HepG2 (cell line): ENCODE data around the gene CYBB. TPM values are rescaled to one million over a fixed set of nuclear protein-coding genes. Genes with fewer than 3 reads are reported as not detected.

Experiments used
- ARID4A ChIP-seq: sonication (generic); formaldehyde crosslinking; IDR thresholded peaks from 2 replicates; pipeline ENCODE4 v1.5.0; 2020; ENCODE audit warnings: mild to moderate bottlenecking, missing genetic modification reagents, borderline replicate concordance
- CEBPB ChIP-seq: IDR thresholded peaks from 2 replicates; pipeline ENCODE4 v1.6.1; 2011; ENCODE audit warnings: low read depth, low read length, improper control_type of control experiment, borderline replicate concordance
- CEBPG ChIP-seq: IDR thresholded peaks from 2 replicates; pipeline ENCODE4 v1.6.1; 2016
- FOSL2 ChIP-seq: sonication (generic); formaldehyde crosslinking; IDR thresholded peaks from 2 replicates; pipeline ENCODE4 v1.4.0; 2020; ENCODE audit warnings: missing genetic modification reagents
- GATAD1 ChIP-seq: IDR thresholded peaks from 2 replicates; pipeline ENCODE4 v1.6.1; 2016; ENCODE audit warnings: missing genetic modification reagents, missing compliant biosample characterization
- IRF9 ChIP-seq: sonication (generic); formaldehyde crosslinking; IDR thresholded peaks from 2 replicates; pipeline ENCODE4 v1.8.0; 2022; ENCODE audit warnings: missing genetic modification reagents, mild to moderate bottlenecking, borderline replicate concordance
- MED13 ChIP-seq: sonication (generic); formaldehyde crosslinking; IDR thresholded peaks from 2 replicates; pipeline ENCODE4 v1.5.0; 2020; ENCODE audit warnings: missing genetic modification reagents
- PHF8 ChIP-seq: sonication (generic); formaldehyde crosslinking; IDR thresholded peaks from 2 replicates; pipeline ENCODE4 v1.5.0; 2020; ENCODE audit warnings: missing genetic modification reagents
- POLR2A ChIP-seq, 2 experiments: IDR thresholded peaks; 2 replicates each; pipeline ENCODE4 v1.6.1; 2011; ENCODE audit warnings: low read depth in 2 of 2, low read length in 2 of 2, mild to moderate bottlenecking in 1 of 2, moderate library complexity in 1 of 2; ENCODE audit not compliant: insufficient read depth in 1 of 2
- SALL1 ChIP-seq: sonication (generic); formaldehyde crosslinking; IDR thresholded peaks from 2 replicates; pipeline ENCODE4 v1.8.0; 2022; ENCODE audit warnings: mild to moderate bottlenecking, missing genetic modification reagents
- SOX6 ChIP-seq, 2 experiments: fragments of 450-650 bp in 1 of 2; sonication (generic) in 1 of 2; formaldehyde crosslinking in 1 of 2; IDR thresholded peaks; 2 replicates each; pipeline versions ENCODE4 v1.4.0 to v1.6.1; 2017 to 2020; ENCODE audit warnings: antibody characterized with exemption in 1 of 2, mild to moderate bottlenecking in 1 of 2, missing genetic modification reagents in 1 of 2
- SP4 ChIP-seq: sonication (generic); formaldehyde crosslinking; IDR thresholded peaks from 2 replicates; pipeline ENCODE4 v1.8.1; 2023; ENCODE audit warnings: mild to moderate bottlenecking, missing genetic modification reagents
- THAP11 ChIP-seq: IDR thresholded peaks from 2 replicates; pipeline ENCODE4 v1.6.1; 2016; ENCODE audit warnings: missing biosample characterization, missing genetic modification reagents
- ZMYM2 ChIP-seq: sonication (generic); formaldehyde crosslinking; IDR thresholded peaks from 2 replicates; pipeline ENCODE4 v1.8.0; 2022; ENCODE audit warnings: mild to moderate bottlenecking, missing genetic modification reagents
- ZNF143 ChIP-seq: sonication (generic); formaldehyde crosslinking; IDR thresholded peaks from 2 replicates; pipeline ENCODE4 v1.4.0; 2020; ENCODE audit warnings: missing genetic modification reagents
- polyA plus RNA-seq, 8 experiments: library from polyadenylated mRNA; depleted of rRNA in 3 of 8; stranded (reverse) in 7 of 8; unstranded in 1 of 8; fragments of >200 nt; fragmentation: Illumina TruSeq in 4 of 8; extraction: Trizol in 4 of 8; gene quantifications; 2 replicates each; pipeline versions ENCODE4 v1.2.1 to v1.2.3, GENCODE V29; 2011 to 2016; ENCODE audit warnings: low read depth in 4 of 8, missing spikeins in 1 of 8, mixed read lengths in 1 of 8; ENCODE audit not compliant: insufficient read depth in 1 of 8
- total RNA-seq, 5 experiments: library from RNA; depleted of rRNA; stranded (reverse); fragments of >200 nt; fragmentation: Illumina TruSeq; extraction: Trizol; gene quantifications; 2 replicates each; pipeline ENCODE4 v1.2.3, GENCODE V29; 2016; ENCODE audit warnings: low read depth in 1 of 5
- TF ChIP-seq, protein P1 (sequence below): sonication (generic); formaldehyde crosslinking; IDR thresholded peaks from 2 replicates; pipeline ENCODE4 v1.5.0; 2020; ENCODE audit warnings: mild to moderate bottlenecking, missing genetic modification reagents, borderline replicate concordance
- TF ChIP-seq, protein P2 (sequence below): sonication (generic); formaldehyde crosslinking; IDR thresholded peaks from 2 replicates; pipeline ENCODE4 v1.8.1; 2022; ENCODE audit warnings: low read depth, mild to moderate bottlenecking, missing genetic modification reagents

Gene CYBB
- total and polyA plus RNA-seq, 2 of the 13 experiments (the other 11 are each of a cell fraction or from before 2014, with no cell fraction given) = not detected

GRCh38 chrX:37846934-37847732 lies 67.3 kb downstream of the CYBB start, which contains the start of gene DYNLT3 (continued):
- peak; percentile 21; the same call in 1 of the 2 replicates for TF ChIP-seq CEBPB
- 0 out of 2 replicates have a peak, but pooled peaks have one; percentile 41 for TF ChIP-seq GATAD1 (CRISPR knock-in tag)
- TF ChIP-seq, protein P1, sequence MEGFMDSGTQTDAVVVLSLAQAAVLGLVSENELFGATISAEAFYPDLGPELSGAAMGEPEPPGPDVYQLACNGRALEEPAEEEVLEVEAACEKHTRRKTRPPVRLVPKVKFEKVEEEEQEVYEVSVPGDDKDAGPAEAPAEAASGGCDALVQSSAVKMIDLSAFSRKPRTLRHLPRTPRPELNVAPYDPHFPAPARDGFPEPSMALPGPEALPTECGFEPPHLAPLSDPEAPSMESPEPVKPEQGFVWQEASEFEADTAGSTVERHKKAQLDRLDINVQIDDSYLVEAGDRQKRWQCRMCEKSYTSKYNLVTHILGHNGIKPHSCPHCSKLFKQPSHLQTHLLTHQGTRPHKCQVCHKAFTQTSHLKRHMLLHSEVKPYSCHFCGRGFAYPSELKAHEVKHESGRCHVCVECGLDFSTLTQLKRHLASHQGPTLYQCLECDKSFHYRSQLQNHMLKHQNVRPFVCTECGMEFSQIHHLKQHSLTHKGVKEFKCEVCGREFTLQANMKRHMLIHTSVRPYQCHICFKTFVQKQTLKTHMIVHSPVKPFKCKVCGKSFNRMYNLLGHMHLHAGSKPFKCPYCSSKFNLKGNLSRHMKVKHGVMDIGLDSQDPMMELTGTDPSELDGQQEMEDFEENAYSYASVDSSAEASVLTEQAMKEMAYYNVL (CRISPR knock-in tag) = peak; percentile 53; the same call in 1 of the 2 replicates
- TF ChIP-seq SOX6 (IDR thresholded peaks at IDR 0.05) = no peak
- TF ChIP-seq SOX6 (CRISPR knock-in tag; IDR thresholded peaks at IDR 0.05) = peak; percentile 44; the same call in 1 of the 2 replicates
- TF ChIP-seq SP4 = peak; percentile 72
- TF ChIP-seq ARID4A (CRISPR knock-in tag) = peak; percentile 42; the same call in 1 of the 2 replicates
- no peak for TF ChIP-seq ZMYM2 (CRISPR knock-in tag)
- TF ChIP-seq FOSL2 (CRISPR knock-in tag) = peak; percentile 38; the same call in 1 of the 2 replicates
- TF ChIP-seq CEBPG (CRISPR knock-in tag) = peak; percentile 43; the same call in 1 of the 2 replicates
- TF ChIP-seq MED13 (CRISPR knock-in tag) = no peak
- peak; percentile 40; the same call in 1 of the 2 replicates for TF ChIP-seq THAP11 (CRISPR knock-in tag)
- peak; percentile 65 for TF ChIP-seq PHF8 (CRISPR knock-in tag)
- TF ChIP-seq, protein P2, sequence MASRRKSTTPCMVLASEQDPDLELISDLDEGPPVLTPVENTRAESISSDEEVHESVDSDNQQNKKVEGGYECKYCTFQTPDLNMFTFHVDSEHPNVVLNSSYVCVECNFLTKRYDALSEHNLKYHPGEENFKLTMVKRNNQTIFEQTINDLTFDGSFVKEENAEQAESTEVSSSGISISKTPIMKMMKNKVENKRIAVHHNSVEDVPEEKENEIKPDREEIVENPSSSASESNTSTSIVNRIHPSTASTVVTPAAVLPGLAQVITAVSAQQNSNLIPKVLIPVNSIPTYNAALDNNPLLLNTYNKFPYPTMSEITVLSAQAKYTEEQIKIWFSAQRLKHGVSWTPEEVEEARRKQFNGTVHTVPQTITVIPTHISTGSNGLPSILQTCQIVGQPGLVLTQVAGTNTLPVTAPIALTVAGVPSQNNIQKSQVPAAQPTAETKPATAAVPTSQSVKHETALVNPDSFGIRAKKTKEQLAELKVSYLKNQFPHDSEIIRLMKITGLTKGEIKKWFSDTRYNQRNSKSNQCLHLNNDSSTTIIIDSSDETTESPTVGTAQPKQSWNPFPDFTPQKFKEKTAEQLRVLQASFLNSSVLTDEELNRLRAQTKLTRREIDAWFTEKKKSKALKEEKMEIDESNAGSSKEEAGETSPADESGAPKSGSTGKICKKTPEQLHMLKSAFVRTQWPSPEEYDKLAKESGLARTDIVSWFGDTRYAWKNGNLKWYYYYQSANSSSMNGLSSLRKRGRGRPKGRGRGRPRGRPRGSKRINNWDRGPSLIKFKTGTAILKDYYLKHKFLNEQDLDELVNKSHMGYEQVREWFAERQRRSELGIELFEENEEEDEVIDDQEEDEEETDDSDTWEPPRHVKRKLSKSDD (CRISPR knock-in tag) = 0 out of 2 replicates have a peak, but pooled peaks have one; percentile 72
- no peak for TF ChIP-seq ZNF143 (CRISPR knock-in tag)
- TF ChIP-seq POLR2A (IDR thresholded peaks at IDR 0.05; ENCODE audit: insufficient read depth in 1 of 2, low read depth in 2 of 2, low read length in 2 of 2) = peak in 1 of 2 experiments; percentile 63; a peak in 3 of 4 replicates
- peak; percentile 57 for TF ChIP-seq SALL1 (CRISPR knock-in tag)
- TF ChIP-seq IRF9 = peak; percentile 46; the same call in 1 of the 2 replicates
